Gastrocnemius medialis (tissue), 4 donors: ENCODE results near the gene NR2F1. TPM values are rescaled to one million over a fixed set of nuclear protein-coding genes. Genes with fewer than 3 reads are reported as not detected.

Source experiments
- ATAC-seq, 2 donors: fragments of 150-250 bp; one replicate each; pipeline ENCODE4 v1.9.1; 2016
- DNase-seq, 2 donors: peaks; one replicate each; pipeline ENCODE4 v3.0.0-alpha.2; 2019
- H3K27ac ChIP-seq, 4 donors: fragments of 200-600 bp; sonication (generic); 1 replicate in 1 of 4; 2 replicates in 3 of 4; pipeline ENCODE4 v1.5.1; 2016 to 2018; ENCODE audit warnings: mild to moderate bottlenecking in 2 of 4, moderate library complexity in 1 of 4
- H3K27me3 ChIP-seq, 3 donors: fragments of 200-600 bp; sonication (generic) in 2 of 3; 1 replicate in 1 of 3; 2 replicates in 2 of 3; pipeline versions ENCODE4 v1.5.1 to v1.6.0; 2016 to 2019; ENCODE audit warnings: mild to moderate bottlenecking in 1 of 3, moderate library complexity in 1 of 3
- H3K36me3 ChIP-seq, 2 donors: fragments of 200-600 bp; sonication (generic) in 1 of 2; one replicate each; pipeline ENCODE4 v1.5.1; 2017 to 2018
- H3K4me1 ChIP-seq, 2 donors: fragments of 200-600 bp; sonication (generic) in 1 of 2; one replicate each; pipeline ENCODE4 v1.5.1; 2016 to 2017; ENCODE audit warnings: mild to moderate bottlenecking in 2 of 2
- H3K4me3 ChIP-seq, 4 donors: fragments of 200-600 bp; sonication (generic) in 3 of 4; 1 replicate in 1 of 4; 2 replicates in 3 of 4; pipeline ENCODE4 v1.5.1; 2016 to 2019; ENCODE audit warnings: mild to moderate bottlenecking in 2 of 4
- H3K9me3 ChIP-seq, 3 donors: fragments of 200-600 bp; sonication (generic) in 2 of 3; 1 replicate in 1 of 3; 2 replicates in 2 of 3; pipeline ENCODE4 v1.5.1; 2016 to 2019
- POLR2A ChIP-seq, 2 donors: fragments of 450-650 bp; IDR thresholded peaks; one replicate each; pipeline ENCODE4 v1.6.1; 2017; ENCODE audit warnings: antibody characterized with exemption in 2 of 2, mild to moderate bottlenecking in 2 of 2, moderate library complexity in 2 of 2
- in situ Hi-C, 4 donors: fragments of 200-750 bp; cut with MboI; loops; one replicate each; pipeline versions ENCODE4 v1.15.0 to v1.8.0; 2017; ENCODE audit warnings: low sequenced_read_pairs in 4 of 4
- intact Hi-C: fragments of 100-400 bp; cut with DNase I; formaldehyde crosslinking; loops from one replicate; pipeline ENCODE4 v1.15.1; 2023; ENCODE audit warnings: low total_unique reads
- total RNA-seq, 4 donors: library from RNA; depleted of rRNA; stranded (reverse); fragments of >200 nt; gene quantifications; one replicate each; pipeline versions ENCODE4 v1.1.0 to v1.2.3, GENCODE V29; 2016
- TF ChIP-seq, protein P1 (sequence below), 5 experiments: fragments of 450-650 bp in 3 of 5; fragments of 200-600 bp in 2 of 5; sonication (generic) in 2 of 5; IDR thresholded peaks in 4 of 5; conservative IDR thresholded peaks in 1 of 5; 1 replicate in 4 of 5; 2 replicates in 1 of 5; pipeline ENCODE4 v1.5.1; 2016 to 2019; ENCODE audit warnings: antibody characterized with exemption in 5 of 5, mild to moderate bottlenecking in 3 of 5, moderate library complexity in 3 of 5

The NR2F1 gene
- total RNA-seq, 4 donors from 2014 or later: 0.36 to 0.55 TPM; not detected in 2

DNA sequence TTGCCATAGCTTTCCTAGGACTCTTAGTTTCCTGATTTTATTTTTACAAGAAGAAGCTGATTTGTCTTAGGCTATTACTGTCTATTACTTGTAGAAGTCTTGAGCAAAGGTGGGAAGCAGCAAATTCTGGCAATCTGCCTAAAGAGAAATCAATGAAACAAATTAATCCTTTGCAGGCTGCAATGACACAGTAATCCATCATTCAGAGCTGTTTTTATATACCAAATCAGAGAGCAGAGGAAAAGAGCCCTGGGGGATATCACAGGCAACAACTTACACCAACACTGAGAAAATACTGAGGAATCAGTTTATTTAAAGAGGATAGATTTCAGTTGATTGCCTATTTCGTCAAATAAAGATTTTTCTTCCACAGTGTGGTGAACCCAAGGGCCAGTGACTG, 15.6 kb upstream of the NR2F1 start:
- no peak overlapping the region for H3K4me3 ChIP-seq
- H3K36me3 ChIP-seq: no peaks in the 10 kb centered on the region
- ATAC-seq (no peak), DNase-seq (no peak)
- H3K27ac ChIP-seq: no peak overlapping the region
- no peak for TF ChIP-seq POLR2A (IDR thresholded peaks at IDR 0.05)
- TF ChIP-seq, protein P1, sequence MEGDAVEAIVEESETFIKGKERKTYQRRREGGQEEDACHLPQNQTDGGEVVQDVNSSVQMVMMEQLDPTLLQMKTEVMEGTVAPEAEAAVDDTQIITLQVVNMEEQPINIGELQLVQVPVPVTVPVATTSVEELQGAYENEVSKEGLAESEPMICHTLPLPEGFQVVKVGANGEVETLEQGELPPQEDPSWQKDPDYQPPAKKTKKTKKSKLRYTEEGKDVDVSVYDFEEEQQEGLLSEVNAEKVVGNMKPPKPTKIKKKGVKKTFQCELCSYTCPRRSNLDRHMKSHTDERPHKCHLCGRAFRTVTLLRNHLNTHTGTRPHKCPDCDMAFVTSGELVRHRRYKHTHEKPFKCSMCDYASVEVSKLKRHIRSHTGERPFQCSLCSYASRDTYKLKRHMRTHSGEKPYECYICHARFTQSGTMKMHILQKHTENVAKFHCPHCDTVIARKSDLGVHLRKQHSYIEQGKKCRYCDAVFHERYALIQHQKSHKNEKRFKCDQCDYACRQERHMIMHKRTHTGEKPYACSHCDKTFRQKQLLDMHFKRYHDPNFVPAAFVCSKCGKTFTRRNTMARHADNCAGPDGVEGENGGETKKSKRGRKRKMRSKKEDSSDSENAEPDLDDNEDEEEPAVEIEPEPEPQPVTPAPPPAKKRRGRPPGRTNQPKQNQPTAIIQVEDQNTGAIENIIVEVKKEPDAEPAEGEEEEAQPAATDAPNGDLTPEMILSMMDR (IDR thresholded peaks at IDR 0.05 in 4 of 5, conservative IDR thresholded peaks at IDR 0.05 in 1 of 5): no peak
- peaks cover 0 to 6% of the 10 kb centered on the region in 2 donors for H3K4me1 ChIP-seq
- in situ Hi-C loops: no loop called here
- intact Hi-C loops: no loop called here
- H3K27me3 ChIP-seq: peaks cover 38 to 53% (median 51%) of the 10 kb centered on the region in 3 donors
- no peaks in the 10 kb centered on the region for H3K9me3 ChIP-seq

DNA sequence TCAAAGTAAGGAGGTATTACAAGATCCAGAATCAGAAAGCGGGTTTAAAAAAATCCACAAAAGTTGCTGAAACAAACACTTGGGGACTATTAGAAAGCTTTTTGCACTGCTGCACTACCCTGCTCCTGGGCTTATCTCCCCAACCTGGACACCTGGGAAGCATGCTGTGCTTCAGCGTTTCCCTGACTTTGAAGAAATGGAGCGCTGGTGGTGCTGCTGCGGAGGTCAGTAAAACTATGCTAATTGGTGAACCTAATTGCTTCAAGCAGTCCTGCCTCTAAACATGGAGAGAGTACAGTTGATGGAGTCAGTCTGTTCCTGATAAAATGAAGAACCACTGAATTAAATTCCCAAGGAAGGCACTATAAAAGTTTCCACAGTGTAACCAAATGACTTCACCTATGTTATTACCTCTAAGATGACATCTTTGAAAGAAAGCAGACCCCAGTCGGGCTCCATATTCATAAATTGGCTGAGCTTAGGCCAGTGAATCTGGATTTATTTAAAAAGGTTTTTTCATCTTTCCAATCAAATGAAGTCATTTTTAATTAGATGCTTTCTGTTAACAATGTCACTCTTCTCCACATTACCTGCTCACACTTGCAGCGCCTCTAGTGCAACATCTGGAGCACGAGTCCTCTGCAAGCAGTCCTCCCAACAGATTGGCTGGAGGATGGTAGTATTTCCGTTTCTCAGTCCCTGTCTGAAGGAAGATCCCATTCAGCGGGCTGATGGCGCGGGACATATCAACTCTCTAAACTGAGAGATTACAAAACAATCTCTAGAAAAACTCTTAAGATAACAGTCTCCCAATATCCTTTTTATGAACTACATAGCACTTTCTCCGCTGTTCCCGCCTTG, 13.5 kb upstream of the NR2F1 start:
- H3K4me3 ChIP-seq: no peak overlapping the region
- no peaks in the 10 kb centered on the region for H3K9me3 ChIP-seq
- intact Hi-C loops: no loop called here
- peaks cover 0 to 14% of the 10 kb centered on the region in 2 donors for H3K4me1 ChIP-seq
- ATAC-seq: no peak
- DNase-seq: no peak
- no peak overlapping the region for H3K27ac ChIP-seq
- in situ Hi-C loops: no loop called here
- no peaks in the 10 kb centered on the region for H3K36me3 ChIP-seq
- no peak for TF ChIP-seq POLR2A (IDR thresholded peaks at IDR 0.05)
- TF ChIP-seq, protein P1 (IDR thresholded peaks at IDR 0.05 in 4 of 5, conservative IDR thresholded peaks at IDR 0.05 in 1 of 5): no peak
- H3K27me3 ChIP-seq: peaks cover 58 to 74% (median 71%) of the 10 kb centered on the region in 3 donors

DNA sequence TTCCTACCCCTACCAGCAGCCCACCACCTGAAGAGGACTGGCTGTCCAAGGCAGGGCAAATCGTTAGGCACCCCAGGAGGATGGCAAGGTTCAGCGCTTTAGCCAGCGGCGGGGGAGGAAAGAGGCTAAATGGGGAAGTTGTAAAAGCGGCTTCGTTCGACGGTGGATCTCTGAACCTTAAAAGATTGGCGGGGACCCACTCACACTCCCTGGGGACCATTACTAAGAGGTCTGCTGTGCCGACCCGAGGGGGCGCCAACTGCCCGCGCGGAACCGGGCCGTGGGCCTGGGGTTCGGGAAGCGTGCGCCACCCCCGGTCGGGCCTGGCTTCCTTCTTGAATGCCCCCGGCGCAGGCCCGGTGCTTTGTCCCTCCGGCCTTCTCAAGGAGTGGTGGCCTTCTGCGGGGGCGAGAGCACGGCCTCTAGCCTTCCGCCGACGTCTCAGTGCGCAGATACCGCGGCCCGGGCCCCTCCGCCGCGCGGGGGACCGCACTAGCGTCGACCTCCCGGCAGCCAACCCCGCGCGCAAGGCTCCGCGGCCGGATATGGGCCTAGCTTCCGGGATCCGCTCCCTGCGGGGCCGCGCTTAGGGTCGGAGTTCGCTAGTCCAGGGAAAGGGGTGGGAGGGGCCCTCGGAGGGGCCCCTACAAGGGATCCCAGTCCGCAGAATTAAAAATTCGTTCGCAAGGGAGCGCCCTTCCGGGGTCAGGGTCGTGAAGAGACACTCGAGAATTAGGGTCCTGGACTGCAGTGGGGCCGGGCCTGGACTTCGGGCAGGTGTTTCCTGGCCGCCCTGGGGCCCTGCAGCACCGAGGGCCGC, 12.5 kb upstream of the NR2F1 start:
- H3K9me3 ChIP-seq: no peaks in the 10 kb centered on the region
- intact Hi-C loops (no loop called here), in situ Hi-C loops (no loop called here)
- no peak for TF ChIP-seq POLR2A (IDR thresholded peaks at IDR 0.05)
- TF ChIP-seq, protein P1 (IDR thresholded peaks at IDR 0.05 in 4 of 5, conservative IDR thresholded peaks at IDR 0.05 in 1 of 5): no peak
- H3K27me3 ChIP-seq: peaks cover 67 to 84% (median 80%) of the 10 kb centered on the region in 3 donors
- ATAC-seq (no peak), DNase-seq (no peak)
- H3K4me1 ChIP-seq: peaks cover 0 to 14% of the 10 kb centered on the region in 2 donors
- peak overlapping the region in 3 of 4 donors; percentile 6 to 19 (median 16) for H3K4me3 ChIP-seq
- H3K36me3 ChIP-seq: no peaks in the 10 kb centered on the region
- no peak overlapping the region for H3K27ac ChIP-seq

DNA sequence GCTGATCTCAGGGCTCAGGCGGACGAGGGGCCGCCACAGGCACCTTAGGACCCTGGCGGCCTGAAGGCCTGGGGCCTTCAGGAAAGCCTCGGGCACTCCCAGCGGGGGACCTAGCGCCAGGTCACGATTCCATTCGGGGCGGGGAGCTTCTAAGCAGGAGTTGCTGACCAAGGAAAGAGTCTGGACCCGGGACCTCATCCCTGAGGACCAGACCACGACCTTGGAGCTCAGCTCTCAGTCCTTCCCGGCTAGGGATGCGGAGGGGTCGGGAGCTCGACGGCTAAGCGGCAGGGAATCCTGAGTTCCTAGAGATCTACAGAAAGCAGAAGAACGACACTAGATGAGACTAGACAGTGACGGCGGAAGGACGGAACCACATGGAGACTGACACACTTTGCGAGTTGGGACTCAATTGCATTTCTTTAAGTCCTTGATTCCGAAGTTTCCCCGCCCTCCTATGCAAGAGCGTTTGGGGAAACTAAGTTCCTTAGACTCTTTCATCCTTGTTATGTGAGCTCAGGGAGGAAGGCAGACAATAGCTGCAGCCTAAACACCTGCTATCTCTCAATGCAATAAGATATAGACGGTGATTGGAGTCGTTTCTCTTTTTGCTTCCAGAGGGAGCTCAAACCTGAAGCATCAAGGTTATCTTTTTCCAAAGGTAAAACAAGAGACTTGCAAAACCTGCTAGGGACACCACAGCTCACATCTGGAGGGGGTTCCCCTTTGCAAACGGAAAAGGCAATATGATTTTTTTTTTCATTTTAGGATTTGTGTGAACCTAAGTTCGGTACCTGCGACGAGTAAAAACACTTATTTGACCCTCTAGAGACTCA, 11.7 kb upstream of the NR2F1 start:
- Histone ChIP-seq H3K27me3 (peaks cover 70 to 92% (median 87%) of the 10 kb centered on the region in 3 donors), H3K9me3 (no peaks in the 10 kb centered on the region), H3K27ac (no peak overlapping the region), H3K4me3 (peak overlapping the region in 3 of 4 donors; percentile 6 to 19 (median 19)), H3K36me3 (no peaks in the 10 kb centered on the region), H3K4me1 (peaks cover 0 to 14% of the 10 kb centered on the region in 2 donors)
- no peak for DNase-seq
- intact Hi-C loops: no loop called here
- TF ChIP-seq, protein P1 (IDR thresholded peaks at IDR 0.05 in 4 of 5, conservative IDR thresholded peaks at IDR 0.05 in 1 of 5): no peak
- no peak for TF ChIP-seq POLR2A (IDR thresholded peaks at IDR 0.05)
- in situ Hi-C loops: no loop called here
- no peak for ATAC-seq
